ENCODE data around the gene CAPN3.

The CAPN3 gene

DNA sequence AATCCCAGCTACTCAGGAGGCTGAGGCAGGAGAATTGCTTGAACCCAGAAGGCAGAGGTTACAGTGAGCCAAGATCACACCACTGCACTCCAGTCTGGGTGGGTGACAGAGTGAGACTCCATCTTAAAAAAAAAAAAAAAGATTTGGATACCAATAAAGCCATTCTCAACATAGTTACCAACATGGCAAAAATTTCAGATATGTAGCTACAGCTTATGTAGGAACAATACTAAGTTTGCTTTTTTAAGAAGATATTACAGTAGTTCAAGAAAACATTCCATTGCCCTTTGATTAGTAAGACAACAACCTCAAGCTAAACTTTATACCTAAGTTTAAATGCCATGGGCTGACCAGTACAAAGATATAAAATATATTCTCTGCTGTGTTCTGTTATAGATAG is 97.2 kb downstream of the CAPN3 start:
- DNase-seq (ENCODE audit: low read depth), result no peak

DNA sequence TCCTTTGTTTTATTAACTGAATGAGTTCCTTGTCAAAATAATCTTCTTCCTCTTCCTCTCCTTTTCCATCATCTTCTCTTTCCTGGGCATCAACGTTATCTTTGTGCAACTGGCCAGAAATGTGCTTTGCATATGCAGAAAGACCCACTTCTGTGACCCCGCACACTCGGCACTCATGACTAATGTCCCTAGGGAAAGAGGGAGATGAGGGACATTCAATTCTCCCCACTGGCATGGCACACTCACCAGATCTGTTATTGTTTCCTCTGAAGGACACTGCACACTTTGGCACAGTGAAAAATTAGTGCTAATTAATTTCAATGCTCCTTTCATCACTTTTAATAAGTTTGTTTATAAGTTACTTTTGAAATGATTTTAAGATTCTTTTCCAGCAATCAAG is 97.7 kb downstream of the CAPN3 start:
- DNase-seq (ENCODE audit: low read depth), result no peak

DNA sequence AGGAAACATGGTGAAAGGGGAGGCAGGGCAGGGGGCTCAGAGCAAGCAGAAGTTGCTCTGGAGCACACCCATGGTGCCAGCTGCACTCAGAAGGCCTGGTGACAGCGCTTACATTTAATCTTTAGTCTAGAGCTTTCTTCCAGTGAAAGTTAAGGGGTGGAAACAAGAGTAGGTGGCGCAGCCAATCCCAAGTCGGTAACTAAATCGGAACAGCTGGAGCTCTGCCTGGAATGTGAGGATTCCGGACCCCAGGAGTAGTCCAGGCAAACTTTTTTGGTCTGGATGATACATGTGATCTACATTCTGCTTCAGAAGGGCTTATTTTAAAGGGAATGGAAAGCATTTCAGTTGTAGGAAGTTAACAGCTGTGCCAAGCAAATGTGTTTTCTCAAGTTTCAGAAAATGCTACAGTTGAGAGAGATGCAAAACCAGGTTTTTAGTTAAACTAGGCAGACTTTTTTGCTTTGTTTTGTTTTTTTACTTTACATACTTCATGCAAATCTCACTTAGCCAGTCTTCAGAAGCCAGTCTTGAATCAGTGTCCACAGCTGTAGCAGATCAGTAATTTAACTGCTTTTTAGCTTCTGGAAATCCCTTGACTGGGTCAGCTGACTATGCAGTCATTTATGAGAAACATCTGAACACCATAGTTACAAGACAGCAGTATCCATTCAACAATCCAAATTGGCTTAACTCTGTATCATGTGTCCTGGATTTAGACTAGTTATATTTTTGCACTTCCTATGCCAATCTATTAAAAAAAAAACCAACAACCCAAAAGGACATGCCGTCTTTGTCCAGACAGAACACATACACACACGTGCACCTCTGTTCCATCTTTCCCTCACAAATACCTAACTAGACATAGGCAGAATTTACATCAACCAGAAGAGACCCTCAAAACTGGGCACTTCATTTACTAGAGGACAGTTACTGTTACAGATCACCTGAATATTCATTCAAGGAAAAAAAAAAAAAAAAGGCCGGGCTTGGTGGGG is 98.4 kb downstream of the CAPN3 start:
- DNase-seq (ENCODE audit: low read depth), result no peak

DNA sequence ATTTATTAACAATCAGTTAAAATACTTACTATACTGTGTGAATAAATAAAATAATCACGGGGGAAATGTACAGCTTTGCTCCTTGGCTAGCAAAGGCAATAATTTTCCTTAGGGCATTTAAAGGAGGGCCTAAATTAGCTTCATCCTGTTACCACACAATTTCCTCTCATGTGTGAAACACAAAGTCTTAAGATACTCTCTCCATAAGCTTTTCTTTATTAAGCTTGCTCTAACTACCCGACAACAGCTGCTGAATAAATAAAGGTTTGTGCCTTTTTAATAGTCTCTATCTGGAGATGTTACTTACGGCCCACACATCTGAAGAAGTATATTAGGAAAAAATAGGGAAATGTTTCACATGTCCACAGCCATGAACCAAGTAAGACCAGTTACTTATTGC is 102.0 kb downstream of the CAPN3 start:
- DNase-seq (ENCODE audit: low read depth), result no peak
